Effector memory CD4-positive, alpha-beta T cell (primary cell): Measurements from ENCODE around the gene KCNK6.
A peak's percentile ranks its signal among the peaks of the same experiment; 100 is the strongest.

Source experiments
- DNase-seq, 3 donors: peaks; one replicate each; pipeline ENCODE4 v3.0.0-alpha.2; 2020
- H3K27ac ChIP-seq: 2 replicates; pipeline ENCODE4 v1.7.0; 2013; ENCODE audit warnings: mild to moderate bottlenecking, low read length, moderate library complexity; ENCODE audit not compliant: insufficient read depth, poor library complexity, severe bottlenecking
- H3K27me3 ChIP-seq: replicated peaks from 2 replicates; pipeline ENCODE4 v1.7.0; 2013; ENCODE audit warnings: mild to moderate bottlenecking, low read length; ENCODE audit not compliant: insufficient read depth, control insufficient read depth, poor library complexity, severe bottlenecking
- H3K36me3 ChIP-seq: 2 replicates; pipeline ENCODE4 v1.7.0; 2013; ENCODE audit warnings: mild to moderate bottlenecking, low read length, moderate library complexity; ENCODE audit not compliant: control insufficient read depth, insufficient read depth
- H3K4me1 ChIP-seq: 2 replicates; pipeline ENCODE4 v1.7.0; 2013; ENCODE audit warnings: low read length, mild to moderate bottlenecking; ENCODE audit not compliant: control insufficient read depth, insufficient read depth, poor library complexity, severe bottlenecking
- H3K4me3 ChIP-seq: 2 replicates; pipeline ENCODE4 v1.7.0; 2013; ENCODE audit warnings: low read length, low read depth, mild to moderate bottlenecking; ENCODE audit not compliant: insufficient read depth, poor library complexity, severe bottlenecking
- H3K9me3 ChIP-seq: 2 replicates; pipeline ENCODE4 v1.7.0; 2013; ENCODE audit warnings: mild to moderate bottlenecking, low read length, moderate library complexity; ENCODE audit not compliant: control insufficient read depth

KCNK6 gene

DNA sequence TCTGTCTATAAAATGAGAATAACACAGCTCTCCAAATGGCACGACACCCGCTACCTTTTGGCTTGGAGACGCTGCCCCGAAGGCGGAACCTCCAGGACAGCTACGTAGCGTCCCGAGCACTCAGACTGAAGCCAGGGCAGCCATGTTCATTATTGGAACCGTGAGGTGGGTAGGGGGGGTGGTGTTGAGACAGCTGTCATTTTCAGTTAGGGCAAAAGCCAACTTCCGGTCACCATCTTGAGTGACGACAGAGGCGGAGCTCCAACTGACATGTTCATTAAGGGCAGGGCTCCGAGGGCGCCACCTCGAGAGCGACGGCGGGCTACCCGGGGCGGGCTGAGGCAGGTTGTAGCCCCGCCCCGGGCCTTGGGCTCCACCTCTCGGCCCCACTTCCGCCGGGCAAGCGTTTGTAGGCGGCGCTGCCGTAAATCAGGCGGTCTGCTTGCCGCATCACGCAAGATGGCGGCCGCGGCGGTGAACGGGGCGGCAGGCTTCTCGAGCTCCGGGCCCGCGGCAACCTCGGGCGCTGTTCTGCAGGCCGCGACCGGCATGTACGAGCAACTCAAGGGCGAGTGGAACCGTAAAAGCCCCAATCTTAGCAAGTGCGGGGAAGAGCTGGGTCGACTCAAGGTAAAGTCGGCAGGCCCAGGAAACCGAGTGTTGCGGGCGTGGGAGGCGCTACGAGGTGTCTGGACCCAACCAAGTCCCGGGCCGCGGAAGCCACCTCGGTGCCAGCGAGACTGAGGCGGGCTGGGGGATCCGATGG is 54.9 kb downstream of the KCNK6 start, which contains the start of gene PSMD8:
Gene PSMD8 (plus strand): TSS at position 240 of the 766 bp plus-strand sequence. CDS start 31 bp downstream, at position 271.
- no peaks in the 10 kb centered on the region for H3K27me3 ChIP-seq
- no peaks in the 10 kb centered on the region for H3K9me3 ChIP-seq
- peak; percentile 97 to 99 (median 98) for DNase-seq
- H3K27ac ChIP-seq, result peak within 1 kb of the TSS; percentile 86
- peaks cover 15% of the 10 kb centered on the region for H3K36me3 ChIP-seq
- H3K4me1 ChIP-seq, result peaks cover 12% of the 10 kb centered on the region
- peak within 1 kb of the TSS; percentile 86 for H3K4me3 ChIP-seq

DNA sequence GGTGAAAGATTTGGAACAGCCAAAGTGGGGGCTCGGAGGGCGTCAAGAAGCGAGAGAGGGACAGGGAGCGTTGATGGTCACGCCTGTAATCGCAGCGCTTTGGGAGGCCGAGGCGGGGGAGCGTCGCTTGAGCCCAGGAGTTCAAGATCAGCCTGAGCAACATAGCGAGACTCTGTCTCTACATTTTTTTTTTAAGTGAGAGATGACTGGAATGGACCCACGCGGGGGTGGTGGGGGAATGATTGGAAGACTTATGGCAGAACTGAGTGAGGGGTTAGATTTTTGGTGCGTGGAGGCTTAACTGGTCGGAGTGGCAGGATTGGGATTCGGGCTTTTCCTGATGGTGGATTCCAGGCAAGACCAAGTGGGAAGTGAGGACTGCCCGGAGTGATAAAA is 55.5 kb downstream of the KCNK6 start:
- no peaks in the 10 kb centered on the region for H3K9me3 ChIP-seq
- DNase-seq, result no peak
- no peaks in the 10 kb centered on the region for H3K27me3 ChIP-seq
- peaks cover 12% of the 10 kb centered on the region for H3K4me1 ChIP-seq
- peaks cover 19% of the 10 kb centered on the region for H3K36me3 ChIP-seq
- H3K4me3 ChIP-seq, result peak overlapping the region; percentile 86
- peak overlapping the region; percentile 86 for H3K27ac ChIP-seq

DNA sequence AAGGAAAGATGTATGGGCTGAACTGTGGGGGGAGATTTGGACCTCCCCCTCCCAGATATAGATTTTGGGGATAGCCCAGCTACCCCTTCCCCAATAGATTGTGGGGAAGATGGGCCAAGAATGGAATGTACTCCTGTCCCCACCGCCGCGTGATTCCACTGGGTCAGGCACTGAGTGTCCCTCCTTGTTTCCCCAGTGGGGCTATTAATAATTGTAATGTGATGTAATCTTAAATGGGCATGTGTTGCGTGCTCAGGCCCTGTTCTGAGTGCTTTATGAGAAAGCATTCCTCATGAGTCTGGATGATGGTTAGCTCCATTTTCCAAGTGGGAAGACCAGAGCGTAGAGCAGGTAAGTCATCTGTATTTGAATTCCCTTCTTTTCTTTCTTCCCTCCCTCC is 56.1 kb downstream of the KCNK6 start:
- H3K4me3 ChIP-seq, result peak overlapping the region; percentile 86
- no peak for DNase-seq
- peaks cover 12% of the 10 kb centered on the region for H3K4me1 ChIP-seq
- H3K36me3 ChIP-seq, result peaks cover 26% of the 10 kb centered on the region
- no peaks in the 10 kb centered on the region for H3K9me3 ChIP-seq
- no peaks in the 10 kb centered on the region for H3K27me3 ChIP-seq
- no peak overlapping the region for H3K27ac ChIP-seq

GRCh38 chr19:38376576-38376975 is 56.9 kb downstream of the KCNK6 start:
- Histone ChIP-seq H3K4me1 (peaks cover 12% of the 10 kb centered on the region), H3K4me3 (no peak overlapping the region), H3K27me3 (no peaks in the 10 kb centered on the region), H3K36me3 (peaks cover 34% of the 10 kb centered on the region), H3K9me3 (no peaks in the 10 kb centered on the region), H3K27ac (no peak overlapping the region)
- no peak for DNase-seq

GRCh38 chr19:38377052-38377451 is 57.4 kb downstream of the KCNK6 start:
- no peak overlapping the region for H3K4me3 ChIP-seq
- no peaks in the 10 kb centered on the region for H3K27me3 ChIP-seq
- no peak for DNase-seq
- no peak overlapping the region for H3K27ac ChIP-seq
- H3K4me1 ChIP-seq, result peaks cover 12% of the 10 kb centered on the region
- peaks cover 39% of the 10 kb centered on the region for H3K36me3 ChIP-seq
- H3K9me3 ChIP-seq, result no peaks in the 10 kb centered on the region

GRCh38 chr19:38378866-38379265 is 59.2 kb downstream of the KCNK6 start:
- no peak overlapping the region for H3K4me3 ChIP-seq
- no peaks in the 10 kb centered on the region for H3K9me3 ChIP-seq
- no peaks in the 10 kb centered on the region for H3K27me3 ChIP-seq
- no peak for DNase-seq
- no peak overlapping the region for H3K27ac ChIP-seq
- peaks cover 55% of the 10 kb centered on the region for H3K36me3 ChIP-seq
- H3K4me1 ChIP-seq, result peaks cover 12% of the 10 kb centered on the region

GRCh38 chr19:38381138-38381537 is 61.5 kb downstream of the KCNK6 start:
- peaks cover 5% of the 10 kb centered on the region for H3K4me1 ChIP-seq
- H3K27ac ChIP-seq, result no peak overlapping the region
- H3K27me3 ChIP-seq, result no peaks in the 10 kb centered on the region
- peaks cover 58% of the 10 kb centered on the region for H3K36me3 ChIP-seq
- no peak for DNase-seq
- no peaks in the 10 kb centered on the region for H3K9me3 ChIP-seq
- no peak overlapping the region for H3K4me3 ChIP-seq
